ENCODE data around the gene FOXF2.

- TF ChIP-seq POLR2A (IDR thresholded peaks at IDR 0.05; ENCODE audit: low read length) (no peak), GATA1 (IDR thresholded peaks at IDR 0.05; ENCODE audit: low read depth, low read length) (no peak)
Observed at GRCh38 chr6:1348675-1349074, 40.7 kb upstream of the FOXF2 start.

All from erythroblast (primary cell).